Measurements from ENCODE around the gene TRIM2.

The TRIM2 gene

GRCh38 chr4:153344131-153345011, 140.1 kb downstream of the TRIM2 start, which contains the start of gene MND1:
TSS of gene MND1 (plus strand) at chr4:153344688. CDS start at chr4:153344738, 50 bp downstream.
- DNase-seq = peak; percentile 63

- DNase-seq = peak; percentile 8
These were observed 141.1 kb downstream of the TRIM2 start for GRCh38 chr4:153345012-153345981.

- DNase-seq = no peak
These were observed 141.8 kb downstream of the TRIM2 start for GRCh38 chr4:153346031-153346430.

- no peak for DNase-seq
These were observed 142.3 kb downstream of the TRIM2 start for GRCh38 chr4:153346563-153346962.

- DNase-seq = no peak
These were observed 142.9 kb downstream of the TRIM2 start for GRCh38 chr4:153347117-153347516.

- no peak for DNase-seq
These were observed 143.8 kb downstream of the TRIM2 start for GRCh38 chr4:153348006-153348405.

- DNase-seq = no peak
These were observed 145.1 kb downstream of the TRIM2 start for GRCh38 chr4:153349206-153349805.

- DNase-seq = no peak
These were observed 157.9 kb downstream of the TRIM2 start for GRCh38 chr4:153362184-153362583.

GRCh38 chr4:153364061-153364460, 159.8 kb downstream of the TRIM2 start:
- DNase-seq = no peak

- DNase-seq = no peak
These were observed 160.8 kb downstream of the TRIM2 start for GRCh38 chr4:153365003-153365402.

GRCh38 chr4:153366486-153366885, 162.2 kb downstream of the TRIM2 start:
- no peak for DNase-seq

GRCh38 chr4:153367092-153367491, 162.8 kb downstream of the TRIM2 start:
- no peak for DNase-seq

GRCh38 chr4:153369021-153369420, 164.8 kb downstream of the TRIM2 start:
- no peak for DNase-seq

GRCh38 chr4:153371701-153372234, 167.5 kb downstream of the TRIM2 start:
- DNase-seq = no peak

GRCh38 chr4:153372967-153373562, 168.8 kb downstream of the TRIM2 start:
- DNase-seq = no peak

- DNase-seq = no peak
These were observed 170.2 kb downstream of the TRIM2 start for GRCh38 chr4:153374442-153374841.

GRCh38 chr4:153375303-153375702, 171.1 kb downstream of the TRIM2 start:
- no peak for DNase-seq

GRCh38 chr4:153383131-153383530, 178.9 kb downstream of the TRIM2 start:
- no peak for DNase-seq

- no peak for DNase-seq
These were observed 179.9 kb downstream of the TRIM2 start for GRCh38 chr4:153384160-153384559.

- no peak for DNase-seq
These were observed 181.5 kb downstream of the TRIM2 start for GRCh38 chr4:153385784-153386183.

- no peak for DNase-seq
These were observed 183.7 kb downstream of the TRIM2 start for GRCh38 chr4:153387981-153388380.
